Neural crest cell (in vitro differentiated cells): ENCODE measurements around the gene ZNF768. TPM values are rescaled to one million over a fixed set of nuclear protein-coding genes. Genes with fewer than 3 reads are reported as not detected.
A peak's percentile ranks its signal among the peaks of the same experiment; 100 is the strongest.

Experiments
- DNase-seq: peaks from one replicate; pipeline ENCODE4 v3.0.0; 2021; ENCODE audit warnings: low read depth, mixed read lengths, low spot score
- H3K27ac Mint-ChIP-seq: one replicate; pipeline ENCODE4 v1.8.0; 2021; ENCODE audit warnings: mild to moderate bottlenecking, mixed read lengths; ENCODE audit not compliant: unreplicated experiment
- H3K27me3 Mint-ChIP-seq: 2 replicates; pipeline ENCODE4 v1.8.0; 2021; ENCODE audit warnings: low read depth, mild to moderate bottlenecking, mixed read lengths
- H3K36me3 Mint-ChIP-seq: 2 replicates; pipeline ENCODE4 v1.8.0; 2021; ENCODE audit warnings: low read depth, mild to moderate bottlenecking, mixed read lengths
- H3K4me1 Mint-ChIP-seq: 2 replicates; pipeline ENCODE4 v1.8.0; 2021; ENCODE audit warnings: mixed read lengths
- H3K4me3 Mint-ChIP-seq: one replicate; pipeline ENCODE4 v1.8.0; 2021; ENCODE audit warnings: mild to moderate bottlenecking, mixed read lengths
- H3K9me3 Mint-ChIP-seq: 2 replicates; pipeline ENCODE4 v1.8.0; 2021; ENCODE audit warnings: mixed read lengths
- CTCF ChIP-seq: fragments of 200-600 bp; sonication (generic); conservative IDR thresholded peaks from 2 replicates; pipeline ENCODE4 v1.5.0; 2021; ENCODE audit warnings: antibody characterized with exemption, mild to moderate bottlenecking
- total RNA-seq: library from RNA; stranded (reverse); gene quantifications from 2 replicates; pipeline ENCODE4 v1.2.1, GENCODE V29; 2021

The ZNF768 gene
- total RNA-seq, 1 donor from 2014 or later = 68.5 TPM

DNA sequence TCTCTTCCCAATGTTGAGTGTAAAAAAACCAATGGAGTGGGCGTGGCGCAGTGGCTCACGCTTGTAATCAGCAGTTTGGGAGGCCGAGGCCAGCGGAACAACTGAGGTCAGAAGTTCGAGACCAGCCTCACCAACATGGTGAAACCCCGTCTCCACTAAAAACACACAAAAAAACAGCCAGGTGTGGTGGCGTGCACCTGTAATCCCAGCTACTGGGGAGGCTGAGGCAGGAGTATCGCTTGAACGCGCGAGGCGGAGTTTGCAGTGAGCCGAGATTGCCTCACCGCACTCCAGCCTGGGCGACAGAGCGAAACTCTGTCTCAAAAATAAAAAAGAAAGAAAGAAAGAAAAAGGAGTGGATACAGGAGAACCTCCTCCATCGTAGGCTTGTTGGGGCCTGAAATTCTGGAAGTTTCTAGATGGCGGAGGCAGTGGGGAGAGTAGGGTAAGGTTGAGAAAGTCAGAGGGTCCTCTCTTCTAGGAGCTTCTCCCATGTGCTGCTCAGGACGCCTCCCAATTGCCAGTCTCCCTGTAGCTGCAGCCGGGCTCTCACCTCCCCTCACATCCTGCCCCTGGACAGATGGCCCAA, 32.5 kb upstream of the ZNF768 start:
- Mint-ChIP-seq H3K27me3 (no peaks in the 10 kb centered on the region), H3K27ac (peak overlapping the region; percentile 99), H3K4me3 (peak overlapping the region; percentile 96), H3K36me3 (peaks cover 11% of the 10 kb centered on the region), H3K9me3 (no peaks in the 10 kb centered on the region), H3K4me1 (peaks cover 29% of the 10 kb centered on the region)
- no peak for TF ChIP-seq CTCF
- DNase-seq = no peak

DNA sequence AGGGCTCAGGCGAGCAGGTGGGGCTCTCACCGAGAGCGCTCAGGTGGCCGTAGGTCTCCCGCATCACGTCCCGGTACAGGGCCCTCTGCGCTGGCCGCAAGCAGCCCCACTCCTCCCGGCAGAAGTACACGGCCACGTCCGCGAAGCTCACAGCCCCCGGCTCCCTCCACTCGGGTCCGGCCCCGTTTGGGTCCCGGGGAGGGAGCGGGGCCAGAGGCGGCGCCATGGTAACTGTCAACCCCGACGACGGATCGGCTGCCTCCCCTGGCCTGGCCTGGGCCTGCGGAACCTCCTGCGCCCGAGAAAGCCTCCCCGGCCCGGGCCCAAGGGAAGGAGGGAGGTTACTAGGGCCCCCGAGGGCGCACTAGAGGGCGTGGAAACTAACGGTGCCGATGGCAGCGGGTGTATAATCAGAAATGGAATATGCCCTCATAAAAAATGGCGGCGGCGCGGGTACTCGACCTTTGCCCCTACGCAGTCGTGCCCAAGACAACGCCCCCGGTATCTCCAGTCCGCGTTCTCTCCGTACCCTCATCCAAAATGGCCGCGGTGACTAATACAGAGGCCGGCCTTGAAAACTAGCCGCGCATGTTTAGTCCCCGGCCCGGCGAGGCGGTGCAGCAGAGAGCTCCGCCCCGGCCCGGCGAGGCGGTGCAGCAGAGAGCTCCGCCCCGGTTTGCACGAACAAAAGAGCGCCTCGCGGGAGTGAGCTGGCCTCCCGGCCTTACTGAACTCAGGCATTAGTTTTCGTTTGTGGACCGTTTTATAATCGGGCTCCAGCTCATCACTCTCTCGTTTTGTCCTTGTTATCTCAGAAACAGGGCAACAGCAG, 31.8 kb upstream of the ZNF768 start, which contains the start of gene ZNF764:
Gene ZNF764 (minus strand): TSS at position 418 of the 832 bp plus-strand sequence. CDS start 192 bp downstream, at position 226.
- TF ChIP-seq CTCF = no peak
- peak within 1 kb of the TSS; percentile 96 for H3K4me3 Mint-ChIP-seq
- DNase-seq = peak; percentile 91
- peak within 1 kb of the TSS; percentile 99 for H3K27ac Mint-ChIP-seq
- H3K27me3 Mint-ChIP-seq = no peaks in the 10 kb centered on the region
- no peaks in the 10 kb centered on the region for H3K9me3 Mint-ChIP-seq
- H3K36me3 Mint-ChIP-seq = peaks cover 15% of the 10 kb centered on the region
- H3K4me1 Mint-ChIP-seq = peaks cover 34% of the 10 kb centered on the region

DNA sequence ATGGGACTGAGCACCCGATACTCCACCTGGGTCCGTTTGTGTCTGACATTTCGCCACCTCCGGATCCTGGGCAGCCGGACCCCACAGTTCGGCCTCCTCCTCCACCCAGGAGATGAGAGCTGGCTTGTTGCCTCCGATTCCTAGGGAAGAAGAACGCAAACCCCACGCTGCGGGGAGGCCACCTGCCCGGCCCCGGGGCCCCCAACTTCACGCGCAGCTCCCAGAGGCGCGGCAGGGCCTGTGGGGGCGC, 31.3 kb upstream of the ZNF768 start:
- peak overlapping the region; percentile 96 for H3K4me3 Mint-ChIP-seq
- DNase-seq = peak; percentile 15
- H3K36me3 Mint-ChIP-seq = peaks cover 15% of the 10 kb centered on the region
- H3K9me3 Mint-ChIP-seq = no peaks in the 10 kb centered on the region
- TF ChIP-seq CTCF = no peak
- no peaks in the 10 kb centered on the region for H3K27me3 Mint-ChIP-seq
- H3K27ac Mint-ChIP-seq = peak overlapping the region; percentile 83
- peaks cover 34% of the 10 kb centered on the region for H3K4me1 Mint-ChIP-seq

- H3K9me3 Mint-ChIP-seq = no peaks in the 10 kb centered on the region
- no peaks in the 10 kb centered on the region for H3K27me3 Mint-ChIP-seq
- H3K36me3 Mint-ChIP-seq = peaks cover 15% of the 10 kb centered on the region
- peak overlapping the region; percentile 67 for H3K27ac Mint-ChIP-seq
- H3K4me1 Mint-ChIP-seq = peaks cover 34% of the 10 kb centered on the region
- DNase-seq = no peak
- TF ChIP-seq CTCF = no peak
- peak overlapping the region; percentile 96 for H3K4me3 Mint-ChIP-seq
Observed at GRCh38 chr16:30556125-30556473, 29.7 kb upstream of the ZNF768 start.

GRCh38 chr16:30555315-30556124, 29.2 kb upstream of the ZNF768 start:
- TF ChIP-seq CTCF = no peak
- H3K4me3 Mint-ChIP-seq = peak overlapping the region; percentile 96
- no peaks in the 10 kb centered on the region for H3K27me3 Mint-ChIP-seq

More at GRCh38 chr16:30555315-30556124, 29.2 kb upstream of the ZNF768 start:
- no peak for DNase-seq
- H3K9me3 Mint-ChIP-seq = no peaks in the 10 kb centered on the region
- H3K4me1 Mint-ChIP-seq = peaks cover 34% of the 10 kb centered on the region
- H3K27ac Mint-ChIP-seq = peak overlapping the region; percentile 57
- peaks cover 15% of the 10 kb centered on the region for H3K36me3 Mint-ChIP-seq
